ENCODE results near the gene ADPRH. TPM values are rescaled to one million over a fixed set of nuclear protein-coding genes. Genes with fewer than 3 reads are reported as not detected.

The ADPRH gene
- total RNA-seq, 5 donors from 2014 or later (not counting 1 experiment from before 2014, with no cell fraction given) = 0.43 to 3.6 (median 1.5) TPM

DNA sequence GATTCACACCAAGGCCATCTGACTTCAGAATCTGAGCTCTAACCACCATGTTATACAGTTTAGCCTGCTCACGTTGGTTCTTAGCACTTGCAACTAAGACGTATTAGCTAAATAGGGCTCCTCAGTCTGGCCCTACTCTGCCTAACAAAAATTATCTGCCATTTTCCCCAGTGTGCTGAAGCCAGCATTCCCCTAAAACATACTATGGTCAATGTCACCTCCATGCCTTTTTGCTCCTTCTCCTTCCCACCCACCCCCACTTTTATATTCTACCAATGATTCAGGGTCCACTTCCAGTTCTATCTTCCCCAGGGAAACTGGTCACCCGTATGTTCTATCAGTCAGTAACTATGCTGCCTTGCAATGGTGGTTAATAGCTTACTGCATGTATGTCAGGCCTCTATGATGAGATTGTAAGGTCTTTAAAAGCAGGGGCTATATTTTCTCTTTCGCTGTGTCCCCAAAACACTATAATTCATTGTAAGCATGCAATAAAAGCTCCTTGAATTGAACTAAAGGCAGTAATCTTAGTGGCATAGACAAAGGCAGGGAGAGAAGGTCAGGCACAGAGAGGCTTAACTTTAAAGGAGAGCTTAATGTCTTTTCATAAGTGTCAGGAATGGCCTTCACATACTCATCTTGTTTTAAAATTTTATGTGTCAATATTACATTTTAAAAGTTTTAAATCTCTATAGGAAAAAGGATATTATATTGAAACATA, 57.8 kb downstream of the ADPRH start:
- H3K27ac Mint-ChIP-seq = no peak overlapping the region
- ChIA-PET POLR2A (no interaction called here), CTCF (no interaction called here)
- H3K4me1 Mint-ChIP-seq = peaks cover 0 to 18% (median 5%) of the 10 kb centered on the region in 3 donors
- WGBS (ENCODE audit: insufficient coverage) = 97% methylated on average over 2 of the region's 4 CpGs
- H3K36me3 Mint-ChIP-seq = peaks cover 21% of the 10 kb centered on the region
- no peaks in the 10 kb centered on the region for H3K27me3 Mint-ChIP-seq
- ATAC-seq (replicated peaks in 1 of 4) (no peak), DNase-seq (no peak)
- H3K4me3 Mint-ChIP-seq = no peak overlapping the region
- no peak overlapping the region for H3K27ac ChIP-seq (ENCODE audit: low read length)
- peaks cover 0 to 4% of the 10 kb centered on the region in 2 experiments for H3K4me1 ChIP-seq (ENCODE audit: control insufficient read depth in 1 of 2, extremely low read depth in 1 of 2, insufficient read depth in 2 of 2, low read length in 2 of 2)
- peaks cover 0 to 3% of the 10 kb centered on the region in 2 donors for H3K36me3 ChIP-seq (ENCODE audit: control insufficient read depth in 2 of 2, extremely low read depth in 1 of 2, insufficient read depth in 1 of 2, low read length in 1 of 2)
- no peaks in the 10 kb centered on the region for H3K27me3 ChIP-seq (replicated peaks in 1 of 2; ENCODE audit: control insufficient read depth in 2 of 2, extremely low read depth in 1 of 2, insufficient read depth in 2 of 2, low read length in 1 of 2)
- no peaks in the 10 kb centered on the region for H3K9me3 ChIP-seq
- H3K9me3 Mint-ChIP-seq = no peaks in the 10 kb centered on the region
- no peak overlapping the region for H3K4me3 ChIP-seq (ENCODE audit: control insufficient read depth in 1 of 2, extremely low read depth in 1 of 2, low read length in 1 of 2)

DNA sequence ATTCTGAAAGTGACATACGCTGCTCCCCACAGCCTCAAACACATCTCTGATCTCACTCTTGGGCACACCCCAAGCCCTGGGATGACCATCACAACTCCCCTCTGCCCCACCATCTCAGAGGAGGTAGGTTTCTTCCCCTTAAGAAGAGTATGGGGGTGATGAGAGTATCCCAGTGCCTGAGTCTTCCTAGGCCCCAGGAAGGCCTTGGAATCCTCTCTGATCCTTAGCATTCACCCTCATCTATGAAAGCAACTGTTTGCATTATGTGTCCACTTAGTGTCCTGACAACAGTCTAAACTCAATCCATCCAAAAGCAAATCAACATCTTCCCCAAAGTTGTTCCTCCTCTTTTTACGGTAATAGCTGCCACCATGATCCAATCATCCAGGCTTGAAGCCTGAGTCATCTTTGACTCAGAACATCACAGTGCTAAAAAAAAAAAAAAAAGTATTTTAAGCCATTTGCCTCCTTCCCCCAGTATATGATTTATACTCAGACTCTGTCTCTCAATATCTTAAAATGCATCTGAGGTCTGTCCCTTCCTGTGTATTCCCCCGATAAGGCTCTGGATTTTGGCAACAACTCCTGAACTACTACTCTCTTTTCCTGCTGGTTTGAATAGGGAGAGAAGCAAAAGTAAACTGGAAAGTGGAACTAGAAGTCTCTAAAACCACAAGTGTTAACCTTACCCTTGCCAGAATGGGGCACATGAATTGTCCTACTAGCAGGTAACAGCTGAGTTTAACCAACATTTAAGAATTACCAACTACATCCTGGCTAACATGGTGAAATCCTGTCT, 58.6 kb downstream of the ADPRH start:
- POLR2A ChIA-PET = no interaction called here
- H3K4me1 Mint-ChIP-seq = peaks cover 0 to 18% (median 5%) of the 10 kb centered on the region in 3 donors
- H3K27ac Mint-ChIP-seq = peak overlapping the region in 1 of 2 donors; percentile 21
- CTCF ChIA-PET = interaction anchor here in 1 of 2 donors (0.7 kb wide), 1 partner anchor 45 kb away, joined by 7 read pairs; no protein-coding TSS in a partner anchor
- ATAC-seq (replicated peaks in 1 of 4) (peak in 1 of 4 experiments; percentile 18), DNase-seq (no peak)
- peaks cover 0 to 4% of the 10 kb centered on the region in 2 experiments for H3K4me1 ChIP-seq (ENCODE audit: control insufficient read depth in 1 of 2, extremely low read depth in 1 of 2, insufficient read depth in 2 of 2, low read length in 2 of 2)
- no peaks in the 10 kb centered on the region for H3K27me3 Mint-ChIP-seq
- H3K27ac ChIP-seq (ENCODE audit: low read length) = no peak overlapping the region
- H3K4me3 ChIP-seq (ENCODE audit: control insufficient read depth in 1 of 2, extremely low read depth in 1 of 2, low read length in 1 of 2) = no peak overlapping the region
- no peaks in the 10 kb centered on the region for H3K27me3 ChIP-seq (replicated peaks in 1 of 2; ENCODE audit: control insufficient read depth in 2 of 2, extremely low read depth in 1 of 2, insufficient read depth in 2 of 2, low read length in 1 of 2)
- peaks cover 0 to 3% of the 10 kb centered on the region in 2 donors for H3K36me3 ChIP-seq (ENCODE audit: control insufficient read depth in 2 of 2, extremely low read depth in 1 of 2, insufficient read depth in 1 of 2, low read length in 1 of 2)
- peaks cover 27% of the 10 kb centered on the region for H3K36me3 Mint-ChIP-seq
- H3K9me3 Mint-ChIP-seq = no peaks in the 10 kb centered on the region
- no peaks in the 10 kb centered on the region for H3K9me3 ChIP-seq
- WGBS (ENCODE audit: insufficient coverage) = 83% methylated on average over 1 of the region's 3 CpGs
- no peak overlapping the region for H3K4me3 Mint-ChIP-seq

Other genes starting within 250 kb of the ADPRH start
- gene TMEM39A, start 115.9 kb upstream of the ADPRH start, total RNA-seq = 10 to 100 TPM; 35.4 to 59.5 (median 38.7) TPM
- gene POGLUT1, start 110.5 kb upstream of the ADPRH start, total RNA-seq = 10 to 100 TPM; 28.2 to 43.6 (median 36.4) TPM
- 10 to 100 TPM; 35.9 to 74.3 (median 68.0) TPM for gene TIMMDC1, start 80.9 kb upstream of the ADPRH start, total RNA-seq
- gene CD80, start 19.9 kb upstream of the ADPRH start, total RNA-seq = 1 to 10 TPM; 1.3 to 3.5 (median 2.0) TPM
- not detected for gene PLA1A, start 18.4 kb downstream of the ADPRH start, total RNA-seq
- gene POPDC2, start 81.1 kb downstream of the ADPRH start, total RNA-seq = 1 to 10 TPM; 3.6 to 4.8 (median 4.2) TPM
- gene COX17, start 97.9 kb downstream of the ADPRH start, total RNA-seq = 10 to 100 TPM; 20.5 to 33.1 (median 30.6) TPM
- gene CFAP91, start 123.5 kb downstream of the ADPRH start, total RNA-seq = 1 to 10 TPM in 1 of 5 donors, under 1 TPM in 3, not detected in 1; 0.14 to 1.2 (median 0.40) TPM
- gene NR1I2, start 202.6 kb downstream of the ADPRH start, total RNA-seq = under 1 TPM; 0.21 to 0.61 (median 0.39) TPM